Globus pallidus (tissue), 1 donor: ENCODE measurements around the gene ZW10.

Experiments
- DNase-seq: peaks from one replicate; pipeline ENCODE4 v3.0.0-alpha.2; 2015; ENCODE audit warnings: low spot score

The ZW10 gene

DNA sequence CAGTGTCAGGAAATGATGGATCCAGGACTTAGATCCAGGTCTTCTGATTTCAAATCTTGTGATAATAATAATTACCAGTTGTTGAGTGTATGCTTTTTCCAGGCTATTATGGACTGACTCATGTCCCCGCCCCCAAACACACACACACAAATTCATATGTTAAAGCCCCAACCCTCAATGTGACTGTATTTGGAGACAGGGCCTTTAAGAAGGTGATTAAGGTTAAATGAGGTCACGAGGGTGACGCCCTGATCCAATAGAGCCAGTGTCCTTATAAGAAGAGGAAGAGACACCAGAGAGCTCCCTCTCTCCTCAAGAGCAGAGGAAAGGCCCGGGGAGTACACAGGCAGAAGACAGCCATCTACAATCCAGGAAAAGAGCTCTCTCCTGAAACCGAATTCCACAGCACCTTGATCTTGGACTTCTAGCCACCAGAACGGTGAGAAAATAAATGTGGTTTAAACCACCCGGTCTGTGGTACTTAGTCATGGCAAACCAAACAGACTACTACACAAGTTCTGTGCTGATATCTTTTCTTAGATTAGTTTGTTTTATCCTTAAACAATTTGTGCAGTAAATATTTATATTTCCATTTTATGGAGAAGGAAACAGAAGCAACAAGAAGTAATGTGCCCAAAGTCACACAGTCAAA, 75.6 kb downstream of the ZW10 start:
- DNase-seq = no peak

DNA sequence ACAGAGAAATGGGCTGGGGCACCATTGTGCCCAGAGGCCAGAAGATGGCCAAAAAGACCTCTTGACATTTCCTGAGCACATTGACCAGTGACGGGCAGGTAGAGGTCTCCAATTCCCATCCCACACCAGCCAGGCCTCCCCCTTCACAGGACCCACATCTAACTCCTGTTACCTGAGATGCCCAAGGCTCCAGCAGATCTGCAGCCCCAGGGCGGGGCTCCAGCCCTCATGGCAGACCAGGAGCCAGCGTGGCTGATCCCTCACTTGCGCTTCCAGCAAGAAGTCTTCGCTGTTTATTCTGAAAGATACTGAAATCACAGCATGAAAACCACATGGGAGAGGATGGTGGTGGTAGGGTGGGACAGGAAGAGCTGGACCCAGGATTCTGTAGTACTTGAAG, 76.4 kb downstream of the ZW10 start:
- no peak for DNase-seq

DNA sequence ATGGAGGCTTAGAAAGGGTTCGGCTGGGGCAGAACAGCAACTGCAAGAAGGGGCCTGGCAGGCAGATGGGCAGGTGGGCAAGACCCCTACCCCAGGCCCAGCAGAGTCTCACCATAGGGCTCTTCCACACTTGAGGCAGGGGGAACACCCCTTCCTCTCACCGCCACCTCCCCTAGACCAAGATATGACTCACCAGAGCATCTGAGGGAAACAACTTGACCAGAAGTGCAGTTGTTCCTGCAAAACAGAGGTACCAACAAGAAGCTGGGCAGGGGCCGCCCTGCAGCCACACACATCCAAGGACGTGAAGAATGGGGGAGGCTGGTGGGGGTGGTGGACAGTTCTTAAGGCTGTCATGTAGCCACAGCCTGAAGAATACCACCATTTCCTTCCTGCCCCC, 78.3 kb downstream of the ZW10 start:
- DNase-seq = no peak

DNA sequence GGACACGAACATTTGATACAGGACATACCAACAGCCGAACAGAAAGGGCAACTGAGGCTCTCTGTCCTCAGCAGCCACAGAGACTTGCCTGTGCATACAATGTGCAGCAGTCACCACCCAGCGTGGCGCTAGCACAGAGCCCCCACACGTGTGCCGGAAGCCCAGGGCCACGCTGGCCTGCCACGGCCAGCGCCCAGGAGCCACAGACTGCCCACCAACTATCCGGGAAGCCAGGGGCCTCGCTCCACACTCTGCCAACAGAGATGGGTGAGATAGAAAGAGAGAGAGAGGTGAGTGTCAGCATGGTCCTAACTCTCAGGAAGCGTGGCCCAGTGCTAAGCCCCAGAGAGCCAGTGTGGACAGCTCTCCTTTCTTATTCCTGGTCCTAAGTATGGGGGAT, 79.1 kb downstream of the ZW10 start:
- DNase-seq = no peak

- no peak for DNase-seq
Measured at GRCh38 chr11:113693030-113693429, 80.5 kb downstream of the ZW10 start.

DNA sequence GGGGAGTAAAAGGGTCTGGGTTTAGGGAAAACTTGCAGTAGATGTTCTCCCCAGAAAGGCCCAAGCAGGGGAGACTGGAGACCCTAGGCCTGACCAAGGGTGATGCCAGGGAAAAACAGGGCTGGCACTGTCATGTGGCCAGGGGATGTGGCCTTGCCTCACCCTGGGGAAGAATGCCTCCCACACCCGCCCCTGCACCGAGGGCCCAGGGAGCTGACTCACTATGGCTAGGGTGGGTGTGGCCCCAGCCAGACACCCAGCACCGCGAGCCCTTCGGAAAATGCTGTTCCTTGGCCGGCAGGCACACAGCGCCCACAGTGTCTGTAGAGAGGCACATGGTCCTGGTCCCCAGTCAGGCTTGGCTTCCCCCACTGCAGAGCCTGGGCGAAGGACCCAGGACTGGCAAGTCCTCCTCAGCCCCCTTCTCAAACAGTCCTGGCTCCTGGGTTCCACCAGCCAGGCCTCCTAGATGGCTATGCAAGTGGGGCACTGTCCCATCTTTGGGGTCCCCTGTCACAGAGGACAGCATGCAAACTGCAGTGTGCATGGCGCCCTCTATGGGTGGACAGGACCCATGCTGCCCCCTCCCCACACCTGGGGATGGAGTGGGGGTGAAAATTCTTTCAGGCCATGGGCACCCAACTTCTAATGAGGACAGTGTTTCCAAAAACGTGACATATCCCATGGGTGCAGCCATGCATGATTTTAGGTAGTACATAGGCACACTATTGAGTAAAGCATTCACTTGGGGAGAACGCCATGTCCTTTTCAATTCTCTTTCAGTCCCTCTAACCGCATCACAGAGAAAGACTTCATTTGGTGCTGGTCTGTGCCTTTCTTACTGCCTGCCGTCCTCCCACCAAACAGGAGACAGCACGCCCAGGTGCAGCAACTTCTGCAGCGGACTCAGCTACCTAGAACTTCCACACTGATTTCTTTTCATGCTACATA, 82.6 kb downstream of the ZW10 start:
- DNase-seq = no peak

- DNase-seq = no peak
Measured at GRCh38 chr11:113689768-113690618, 83.5 kb downstream of the ZW10 start.

DNA sequence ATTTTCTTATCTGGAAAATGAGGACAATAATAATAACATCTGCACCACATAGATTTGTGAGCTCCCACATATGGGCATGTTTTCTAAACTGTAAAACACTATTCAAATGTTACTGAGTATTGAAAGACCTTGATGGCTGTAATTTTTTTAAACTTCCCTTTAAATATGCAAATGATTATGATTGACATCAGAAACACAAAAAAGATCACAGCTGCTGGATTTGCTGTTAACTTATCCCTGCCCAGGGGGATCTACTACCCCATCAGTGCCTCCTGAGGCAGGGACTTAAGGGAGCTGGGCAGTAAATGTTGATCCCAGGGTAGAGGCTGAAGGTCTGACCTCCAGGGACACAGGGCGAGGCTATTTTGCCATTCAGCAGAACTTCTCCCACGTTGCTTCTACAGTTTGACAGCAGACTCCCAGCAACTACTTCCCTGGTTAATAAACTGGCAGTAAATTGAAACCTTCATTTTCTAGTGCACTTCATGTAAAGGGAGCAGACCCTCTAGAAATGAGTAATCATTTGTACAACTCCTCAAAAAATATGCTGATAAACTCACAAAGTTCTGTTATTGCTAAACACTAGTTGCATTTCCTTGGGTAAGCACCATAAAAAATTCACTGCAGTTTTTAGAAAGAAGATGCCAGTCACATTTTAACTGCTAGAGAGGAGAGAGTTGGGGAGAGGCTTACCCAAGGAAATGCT, 87.7 kb downstream of the ZW10 start:
- DNase-seq = no peak

GRCh38 chr11:113684496-113684895, 89.0 kb downstream of the ZW10 start:
- DNase-seq = no peak

- DNase-seq = no peak
Measured at GRCh38 chr11:113683481-113684046, 89.9 kb downstream of the ZW10 start.
